Activated T-cell treated with anti-CD3 and anti-CD28 coated beads for 1 hour (primary cell): Measurements from ENCODE around the gene FXYD3.
"Not testable (repeated sequence)": the region's sequence is repeated elsewhere in the genome, so short reads cannot be mapped to it uniquely, and the experiment has no call there.

ENCODE experiments used
- DNase-seq: peaks from one replicate; pipeline ENCODE4 v3.0.0-alpha.2; 2020; ENCODE audit warnings: low read depth

FXYD3 gene

DNA sequence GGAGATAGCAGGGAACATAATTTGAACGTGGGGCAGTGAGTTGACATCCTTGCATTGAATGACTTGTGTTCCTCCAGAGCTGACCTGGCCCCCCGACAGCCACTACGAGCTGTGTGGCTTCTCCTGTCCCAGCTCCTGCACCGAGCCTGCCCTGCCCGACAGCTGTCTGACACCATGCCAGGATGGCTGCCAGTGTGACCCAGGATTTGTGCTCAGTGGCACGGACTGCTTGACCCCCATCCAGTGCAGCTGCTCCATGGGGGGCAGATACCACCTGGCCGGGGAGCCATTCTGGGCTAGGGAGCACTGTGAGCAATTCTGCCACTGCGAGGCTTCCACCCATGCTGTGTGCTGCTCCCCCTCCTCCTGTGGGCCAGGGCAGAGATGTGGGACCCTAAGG lies 29.2 kb upstream of the FXYD3 start:
- DNase-seq, result no peak

DNA sequence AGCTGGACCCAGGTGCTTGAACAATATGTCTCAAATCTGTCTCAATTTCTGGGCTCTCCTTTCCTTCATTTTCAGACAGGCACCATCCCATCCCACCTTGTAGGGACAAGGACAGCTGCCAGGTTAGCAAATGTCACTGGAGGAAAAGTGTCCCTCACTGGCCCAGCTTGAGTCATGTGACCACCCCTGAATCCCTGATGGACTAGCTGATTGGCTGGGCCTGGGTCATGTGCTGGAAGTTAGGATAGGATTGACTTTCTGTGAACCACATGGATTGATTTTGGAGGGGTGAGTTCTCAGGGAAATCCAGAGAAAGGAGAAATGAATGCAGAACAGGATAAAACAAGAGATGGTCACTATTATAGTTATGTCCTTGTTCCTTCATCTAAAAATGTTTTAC lies 28.2 kb upstream of the FXYD3 start:
- DNase-seq, result no peak

DNA sequence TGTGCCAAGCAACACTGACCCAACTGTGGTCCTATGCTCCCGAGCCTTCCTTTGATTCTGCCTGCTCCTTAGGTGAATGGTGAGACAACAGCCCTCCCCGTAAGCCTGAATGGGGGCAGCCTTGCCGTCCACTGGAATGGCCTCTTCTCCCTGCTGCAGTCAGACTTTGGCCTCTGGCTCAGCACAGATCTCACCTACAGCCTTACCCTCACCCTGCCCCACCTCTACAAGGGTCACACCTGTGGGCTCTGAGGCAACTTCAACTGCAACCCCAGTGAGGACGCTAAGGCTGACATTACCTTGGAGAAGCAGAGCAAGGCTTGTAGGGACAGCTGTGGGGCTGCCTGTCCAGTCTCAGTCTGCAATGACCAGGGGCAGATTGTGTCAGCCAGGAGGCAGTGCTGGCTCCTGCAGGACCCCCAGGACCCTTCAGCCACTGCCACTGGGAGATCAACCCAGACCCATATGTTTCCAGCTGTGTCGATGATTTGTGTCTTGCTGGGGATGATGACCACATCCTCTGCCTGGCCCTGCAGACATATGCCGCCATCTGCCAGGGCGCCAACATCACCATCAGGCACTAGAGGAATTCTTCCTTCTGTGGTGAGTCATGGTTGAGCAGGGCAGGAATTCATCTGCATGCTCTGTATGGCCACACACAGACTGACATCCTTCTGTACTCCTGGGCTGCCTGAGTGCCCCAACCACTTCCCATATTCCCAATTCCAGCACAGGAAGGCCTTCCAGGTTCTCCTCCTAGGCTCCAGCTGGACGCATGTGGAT lies 27.3 kb upstream of the FXYD3 start:
- DNase-seq, result no peak

DNA sequence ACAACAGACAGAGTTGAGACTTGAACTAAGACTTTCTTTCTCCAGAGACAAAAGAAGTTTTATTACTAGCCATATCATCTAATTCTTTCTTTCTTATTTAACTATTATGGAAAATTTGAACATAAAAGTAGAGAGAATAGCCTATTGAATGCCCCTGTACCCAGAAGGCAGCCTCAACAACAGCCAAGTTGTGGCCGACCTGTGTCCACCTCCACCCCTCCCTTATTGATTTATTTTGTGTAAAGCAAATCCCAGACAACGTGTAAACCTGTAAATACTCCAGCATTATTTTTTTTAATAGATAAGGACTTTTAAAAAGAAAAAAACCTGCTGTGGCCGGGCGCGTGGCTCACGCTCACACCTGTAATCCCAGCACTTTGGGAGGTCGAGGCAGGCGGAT lies 26.1 kb upstream of the FXYD3 start:
- no peak for DNase-seq

DNA sequence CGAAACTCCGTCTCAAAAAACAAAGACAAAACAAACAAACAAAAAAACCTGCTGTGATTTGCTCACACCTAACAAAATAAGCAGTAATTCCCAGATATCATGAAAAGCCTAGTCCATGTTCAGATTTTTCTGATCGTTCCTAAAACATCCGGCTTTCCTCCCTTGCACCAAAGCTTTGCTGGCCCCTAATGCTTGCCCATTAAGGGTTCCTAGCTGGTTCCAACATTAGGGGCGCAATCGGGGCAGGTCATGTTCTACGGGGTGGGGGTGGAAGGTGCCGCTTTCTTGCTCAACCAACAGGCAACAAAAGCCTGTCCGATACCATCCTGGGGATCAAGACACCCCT lies 25.5 kb upstream of the FXYD3 start:
- no peak for DNase-seq

DNA sequence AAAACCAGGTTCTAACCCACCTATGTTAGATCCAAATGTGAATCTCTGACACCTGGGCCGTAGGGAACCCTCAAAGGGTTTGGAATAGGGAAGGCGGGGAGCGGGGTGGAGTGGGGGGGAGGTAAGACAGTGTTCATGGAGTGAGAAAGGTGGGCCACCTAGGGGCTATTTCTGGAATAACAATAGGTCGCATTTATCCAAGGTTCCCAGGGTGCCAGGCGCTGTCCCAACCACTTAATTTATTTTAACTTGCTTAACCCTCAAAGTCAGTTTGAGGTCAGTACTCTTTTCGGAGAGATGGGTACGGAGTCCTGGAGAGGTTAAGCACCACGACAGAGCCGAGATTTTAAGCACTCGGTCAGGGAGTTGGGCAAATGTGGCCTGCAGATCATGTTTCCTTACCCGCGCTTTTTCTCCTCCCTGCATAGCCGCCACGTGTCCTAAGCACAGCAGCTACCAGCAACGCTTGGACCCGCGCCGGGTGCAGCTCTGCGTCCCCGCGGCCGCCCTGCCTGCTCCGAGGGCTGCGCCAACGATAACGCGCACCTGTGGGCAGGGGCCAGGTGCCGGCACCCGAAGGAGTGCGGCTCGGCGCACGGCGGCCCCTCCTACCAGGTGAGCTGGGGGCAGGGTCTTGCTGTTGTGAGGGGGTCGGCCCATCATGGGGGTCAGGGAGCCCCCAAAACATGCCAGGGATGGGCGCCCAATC lies 25.0 kb upstream of the FXYD3 start:
- peak; percentile 16 for DNase-seq

DNA sequence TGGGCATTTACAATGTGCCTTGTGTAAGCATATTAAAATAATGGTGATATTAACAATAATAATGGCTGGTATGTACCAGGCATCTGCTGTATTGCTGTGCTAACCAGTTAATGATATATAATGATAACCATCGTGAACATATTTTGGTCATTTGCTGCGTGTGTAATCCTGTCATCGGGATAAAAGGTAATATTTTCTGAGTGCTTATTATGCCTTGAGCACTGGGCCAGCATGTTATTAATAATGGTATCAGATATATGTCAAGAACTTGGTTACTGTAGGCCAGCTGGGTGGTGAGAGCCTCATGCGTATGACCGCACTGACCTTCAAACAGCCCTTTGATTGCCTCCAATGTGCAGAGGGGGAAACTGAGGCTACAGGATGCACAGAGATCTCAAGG lies 22.2 kb upstream of the FXYD3 start:
- DNase-seq, result no peak

DNA sequence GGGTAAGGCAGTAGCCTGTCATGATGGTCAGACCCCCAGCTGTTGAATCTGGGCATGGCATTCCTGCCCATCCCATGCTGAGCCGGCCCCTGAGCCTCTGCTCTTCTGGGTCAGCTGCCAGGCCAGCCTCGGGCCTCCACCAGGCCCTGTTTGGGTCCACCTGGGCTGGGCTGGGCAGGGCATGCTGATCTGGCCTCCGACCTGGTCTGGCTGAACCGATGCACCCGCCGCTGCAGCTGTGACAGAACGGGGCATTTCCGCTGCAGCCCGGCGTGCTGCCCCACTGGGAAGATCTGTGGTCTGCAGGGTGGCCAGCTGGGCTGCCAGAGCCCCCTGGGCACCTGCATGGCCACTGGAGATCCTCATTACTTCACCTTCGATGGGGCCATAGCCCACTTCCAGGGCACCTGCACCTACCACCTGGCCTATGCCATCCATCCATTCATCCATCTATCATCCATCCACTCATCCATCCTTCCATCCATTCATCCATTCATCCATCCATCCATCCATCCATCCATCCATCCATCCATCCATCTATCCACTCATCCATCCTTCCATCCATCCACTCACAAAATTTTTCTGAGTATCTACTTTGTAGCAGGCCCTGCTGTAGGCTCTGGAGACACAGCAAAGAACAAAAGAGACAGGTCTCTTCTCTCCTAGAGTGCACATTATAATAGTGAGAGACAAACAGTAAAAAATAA lies 21.5 kb upstream of the FXYD3 start:
- DNase-seq, result no peak

DNA sequence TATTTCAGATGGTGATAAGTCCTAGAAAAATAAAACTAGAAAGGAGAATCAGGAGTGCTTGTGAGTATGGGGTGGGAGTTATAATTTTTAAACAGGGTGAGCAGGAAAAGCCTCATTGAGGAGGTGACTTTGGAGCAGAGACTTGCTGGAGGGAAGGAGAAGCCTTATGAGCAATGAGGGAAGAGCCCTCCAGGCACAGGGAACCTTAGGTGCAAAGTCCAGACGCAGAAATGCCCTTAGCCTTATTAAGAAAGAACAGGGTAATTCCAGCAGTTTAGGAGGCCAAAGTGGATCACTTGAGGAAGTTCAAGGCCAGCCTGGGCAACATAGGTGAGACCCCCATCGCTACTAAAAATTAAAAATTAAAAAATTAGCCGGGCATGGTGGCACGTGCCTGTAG lies 21.0 kb upstream of the FXYD3 start:
- DNase-seq, result no peak

DNA sequence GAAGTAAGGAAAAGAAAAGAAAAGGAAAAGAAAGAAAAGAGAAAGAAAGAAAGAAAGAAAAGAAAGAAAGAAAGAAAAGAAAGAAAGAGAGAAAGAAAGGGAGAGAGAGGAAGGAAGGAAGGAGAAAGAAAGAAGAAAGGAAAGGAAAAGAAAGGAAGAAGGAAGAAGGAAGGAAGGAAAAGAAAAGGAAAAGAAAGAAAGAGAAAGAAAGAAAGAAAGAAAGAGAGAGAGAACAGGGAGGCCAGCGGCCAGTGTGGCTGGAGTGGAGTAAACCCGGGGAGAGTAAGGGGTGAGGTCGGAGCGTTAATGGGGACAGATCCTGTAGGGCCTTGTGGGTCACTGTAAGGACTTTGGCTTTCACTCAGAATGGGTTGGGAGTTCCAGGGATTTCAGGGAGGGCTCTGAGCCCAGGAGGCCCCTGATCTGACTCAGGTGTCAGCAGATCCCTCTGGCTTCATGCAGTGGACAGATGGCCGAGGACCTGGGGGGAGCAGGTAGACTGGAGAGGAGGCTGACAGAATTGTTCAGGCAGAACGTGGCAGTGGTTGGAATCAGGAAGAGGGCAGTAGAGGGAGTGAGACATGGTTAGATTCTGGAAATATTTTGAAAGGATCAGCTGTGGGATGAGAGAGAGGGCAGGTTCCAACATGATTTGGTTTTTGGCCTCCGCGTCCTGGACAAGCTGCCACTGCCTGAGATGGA lies 19.8 kb upstream of the FXYD3 start:
- no peak for DNase-seq

DNA sequence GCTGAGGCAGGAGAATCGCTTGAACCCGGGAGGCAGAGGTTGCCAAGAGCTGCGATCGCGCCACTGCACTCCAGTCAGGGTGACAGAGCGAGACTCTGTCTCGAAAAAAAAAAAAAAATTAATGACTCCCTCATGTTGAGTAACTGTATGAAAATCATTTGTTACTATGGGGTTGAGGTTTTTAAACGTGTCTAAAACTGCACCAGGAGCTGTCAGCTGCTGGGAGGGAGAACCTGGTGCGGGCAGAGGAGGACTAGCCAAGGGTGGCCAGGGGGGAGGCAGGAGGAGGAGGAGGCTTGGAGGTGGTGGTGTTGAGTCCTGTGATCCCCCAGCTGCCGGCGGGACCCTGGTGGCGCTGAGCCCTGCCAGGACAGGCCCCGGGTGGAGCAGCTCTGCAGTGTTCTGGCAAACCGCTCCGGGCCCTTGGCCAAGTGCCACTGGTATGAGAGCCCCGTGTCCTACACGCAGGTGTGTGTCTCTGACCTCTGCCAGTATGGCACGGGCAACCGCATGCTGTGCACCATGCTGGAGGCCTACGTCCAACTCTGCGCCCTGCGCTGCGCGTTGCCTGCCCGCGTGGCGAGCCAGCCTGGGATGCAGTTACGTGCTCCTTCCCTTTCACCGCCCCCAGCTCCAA lies 17.1 kb upstream of the FXYD3 start:
- no peak for DNase-seq

DNA sequence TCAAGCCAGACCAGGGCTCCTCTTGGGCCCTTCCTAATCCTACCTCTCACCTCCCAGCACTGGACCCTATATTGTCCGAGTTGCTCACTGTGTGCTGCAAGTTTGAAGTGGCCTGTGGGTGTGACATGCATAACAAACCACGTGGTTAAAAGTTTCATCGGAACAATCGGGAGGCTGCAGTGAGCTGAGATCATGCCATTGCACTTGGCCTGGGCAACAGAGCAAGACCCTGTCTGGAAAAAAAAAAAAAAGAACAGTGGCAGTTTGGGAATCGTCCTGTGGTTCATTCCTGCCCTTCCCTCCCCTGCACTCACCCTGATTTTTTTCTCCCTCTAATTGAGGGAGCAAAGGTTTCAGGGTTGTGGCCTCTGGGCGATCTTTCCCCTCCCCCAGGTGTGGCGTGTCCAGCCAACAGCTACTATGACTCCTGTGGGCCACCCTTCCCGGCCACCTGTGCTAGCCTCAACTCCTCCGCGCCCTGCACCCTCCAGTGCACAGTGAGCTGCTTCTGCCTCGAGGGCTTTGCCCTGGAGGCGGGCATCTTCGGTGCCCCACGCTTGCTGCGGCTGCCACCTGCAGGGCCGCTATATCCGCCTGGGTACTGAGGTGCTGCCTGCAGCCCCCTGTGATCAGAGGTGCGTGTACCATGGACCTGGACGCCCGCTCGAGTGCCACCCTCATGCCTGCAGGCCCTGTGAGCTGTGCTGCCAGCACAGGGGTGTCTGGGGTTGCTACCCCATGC lies 16.3 kb upstream of the FXYD3 start:
- DNase-seq, result no peak

DNA sequence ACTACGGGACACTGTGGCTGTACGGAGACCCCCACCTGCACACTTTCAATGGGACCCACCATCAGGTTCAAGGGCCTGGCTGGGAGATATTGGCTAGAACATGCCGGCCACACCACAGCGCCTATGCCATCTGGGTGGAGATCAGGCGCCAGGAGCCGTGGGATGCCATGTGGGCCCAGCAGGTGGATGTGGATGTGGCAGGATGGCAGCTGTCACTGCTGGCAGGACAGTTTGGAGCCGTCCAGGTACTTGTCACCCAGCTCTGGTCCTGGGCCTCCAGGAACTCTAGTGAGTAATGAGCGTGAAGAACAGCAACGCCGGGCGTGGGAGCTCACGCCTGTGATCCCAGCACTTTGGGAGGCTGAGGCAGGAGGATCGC lies 15.7 kb upstream of the FXYD3 start:
- DNase-seq, result no peak

DNA sequence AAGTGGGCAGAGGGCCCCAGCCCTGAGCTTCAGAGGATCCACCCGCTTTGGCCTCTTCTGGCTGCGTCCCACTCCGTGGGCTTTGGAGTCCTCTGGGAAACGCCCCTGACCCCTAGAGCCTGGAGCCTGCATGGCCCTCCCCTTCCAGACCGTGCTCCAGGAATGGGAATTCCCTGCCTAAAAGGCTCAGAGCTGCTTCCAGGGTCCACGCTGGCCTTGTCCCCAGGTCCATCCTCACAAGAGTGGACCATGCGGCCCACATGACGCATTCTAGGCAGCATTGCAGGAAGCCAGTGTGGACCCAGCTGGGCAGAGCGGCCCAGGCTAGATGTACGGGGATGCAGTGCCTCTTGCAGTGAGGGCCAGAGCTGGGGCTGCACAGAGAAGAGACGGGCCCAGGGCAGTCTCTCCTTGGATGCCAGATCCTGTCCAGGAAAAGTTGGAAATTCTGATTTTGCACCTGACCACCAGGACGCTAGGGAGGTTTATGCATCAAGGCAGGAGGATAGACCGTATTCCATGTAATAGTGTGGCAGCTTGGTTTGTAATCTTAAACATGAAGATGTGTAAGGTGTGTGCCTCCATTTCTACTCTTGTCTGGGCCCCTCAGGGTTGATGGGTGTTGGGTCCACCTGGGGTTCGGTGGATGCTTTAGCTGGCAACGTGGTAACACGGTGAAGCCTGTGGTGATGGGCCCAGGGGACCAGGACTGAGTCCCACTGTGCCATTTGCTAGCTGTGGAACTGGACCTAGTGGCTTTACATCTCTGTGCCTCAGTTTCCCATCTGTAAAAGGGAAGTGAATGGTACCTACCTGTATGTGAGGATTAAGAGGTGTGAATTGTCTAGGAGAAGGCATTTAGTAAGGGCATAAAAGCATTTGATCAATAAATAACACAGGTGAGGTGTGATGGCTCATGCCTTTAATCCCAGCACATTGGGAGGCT lies 14.8 kb upstream of the FXYD3 start:
- no peak for DNase-seq

DNA sequence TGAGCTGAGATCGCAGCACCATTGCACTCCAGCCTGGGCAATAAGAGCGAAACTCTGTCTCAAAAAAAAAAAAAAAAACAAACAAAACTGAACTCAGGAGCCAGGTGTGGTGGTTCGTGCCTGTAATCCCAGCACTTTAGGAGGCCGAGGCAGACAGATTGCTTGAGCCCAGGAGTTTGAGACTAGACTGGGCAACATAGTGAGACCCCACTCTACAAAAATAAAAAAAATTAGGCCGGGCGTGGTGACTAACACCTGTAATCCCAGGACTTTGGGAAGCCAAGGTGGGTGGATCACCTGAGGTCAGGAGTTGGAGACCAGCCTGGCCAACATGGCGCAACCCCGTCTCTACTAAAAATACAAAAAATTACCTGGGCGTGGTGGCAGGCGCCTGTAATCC lies 13.7 kb upstream of the FXYD3 start:
- DNase-seq, result not testable (repeated sequence)

DNA sequence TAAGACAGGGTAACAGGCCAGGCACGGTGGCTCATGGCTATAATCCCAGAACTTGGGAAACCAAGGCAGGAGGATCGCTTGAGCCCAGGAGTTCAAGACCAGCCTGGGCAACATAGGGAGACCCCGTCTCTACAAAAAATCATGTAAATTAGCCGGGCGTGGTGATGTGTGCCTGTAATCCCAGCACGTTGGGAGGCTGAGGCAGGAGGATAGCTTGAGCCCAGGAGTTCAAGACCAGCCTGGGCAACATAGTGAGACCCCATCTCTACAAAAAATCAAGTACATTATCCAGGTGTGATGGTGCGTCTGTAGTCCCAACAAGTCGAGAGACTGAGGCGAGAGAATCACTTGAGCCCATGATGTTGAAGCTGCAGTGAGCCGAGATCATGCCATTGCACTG lies 12.0 kb upstream of the FXYD3 start:
- DNase-seq, result not testable (repeated sequence)

DNA sequence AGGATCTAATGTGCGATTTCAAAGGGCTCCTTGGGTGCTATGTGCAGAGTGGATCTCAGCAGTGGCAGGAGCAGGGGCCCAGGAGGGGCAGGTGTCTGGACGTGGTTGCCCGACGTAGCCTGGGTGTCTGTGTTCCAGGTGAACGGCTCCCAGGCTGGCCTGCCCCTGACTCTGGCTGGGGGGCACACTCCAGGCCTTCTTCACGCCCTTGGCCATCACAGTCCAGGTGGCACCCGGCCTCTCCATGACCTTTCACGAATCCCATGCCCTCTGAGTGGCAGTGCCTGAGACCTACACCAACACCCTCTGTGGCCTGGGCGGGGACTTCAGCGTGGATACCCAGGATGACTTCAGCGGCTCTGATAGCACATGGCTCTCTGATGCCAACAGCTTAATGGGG lies 11.3 kb upstream of the FXYD3 start:
- DNase-seq, result no peak

DNA sequence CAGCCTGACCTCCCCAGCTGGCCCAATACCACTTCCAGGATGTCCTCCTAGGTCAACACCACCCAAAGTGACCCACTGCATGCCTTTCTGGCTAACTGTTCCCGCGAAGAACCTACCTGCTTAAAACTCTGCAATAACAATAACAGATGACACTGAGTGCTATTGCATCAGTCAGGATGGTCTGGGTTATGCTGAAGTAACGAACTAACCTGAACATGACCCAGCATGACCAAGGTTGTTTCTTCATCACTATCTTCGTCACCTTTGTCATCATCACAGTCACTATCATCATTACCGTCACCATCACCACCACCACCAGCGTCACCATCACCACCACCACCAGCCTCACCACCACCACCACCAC lies 10.6 kb upstream of the FXYD3 start:
- no peak for DNase-seq

DNA sequence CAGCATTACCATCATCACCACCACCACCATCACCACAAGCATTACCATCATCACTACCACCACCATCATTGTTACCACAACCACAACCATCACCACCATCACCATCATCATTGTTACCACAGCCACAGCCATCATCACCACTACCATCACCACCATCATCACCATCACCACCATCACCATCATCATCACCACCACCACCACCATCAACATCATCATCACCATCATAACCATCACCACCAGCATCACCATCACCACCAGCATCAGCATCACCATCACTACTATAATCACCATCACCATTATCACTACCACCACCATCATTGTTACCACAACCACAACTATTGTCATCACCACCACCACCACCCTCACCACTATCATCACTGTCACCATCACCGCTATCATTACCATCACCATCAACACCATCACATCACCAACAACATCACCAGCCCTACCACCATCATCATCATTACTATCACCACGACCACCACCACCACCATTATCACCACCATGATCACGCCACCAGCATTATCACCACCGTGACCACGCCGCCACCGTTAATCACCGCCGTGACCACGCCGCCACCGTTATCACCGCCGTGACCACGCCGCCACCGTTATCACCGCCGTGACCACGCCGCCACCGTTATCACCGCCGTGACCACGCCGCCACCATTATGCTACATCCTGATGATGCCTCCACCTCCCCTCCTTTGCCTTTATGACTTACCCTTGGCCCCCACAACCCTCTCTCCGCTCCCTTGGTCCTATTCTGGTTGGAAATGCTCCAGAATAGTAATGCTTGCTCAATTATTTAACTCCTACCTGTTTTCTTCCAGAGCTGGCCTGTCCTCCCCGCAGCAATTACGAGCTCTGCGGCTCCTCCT lies 10.0 kb upstream of the FXYD3 start:
- DNase-seq, result no peak

DNA sequence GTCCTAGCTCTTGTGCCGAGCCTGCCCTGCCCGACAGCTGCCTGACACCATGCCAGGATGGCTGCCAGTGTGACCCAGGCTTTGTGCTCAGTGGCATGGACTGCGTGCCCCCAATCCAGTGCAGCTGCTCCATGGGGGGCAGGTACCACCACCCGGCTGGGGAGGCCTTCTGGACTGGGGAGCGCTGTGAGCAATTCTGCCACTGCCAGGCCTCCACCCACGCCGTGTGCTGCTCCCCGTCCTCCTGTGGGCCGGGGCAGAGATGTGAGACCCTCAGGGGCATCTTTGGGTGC lies 9.4 kb upstream of the FXYD3 start:
- no peak for DNase-seq
